ENCODE results near the gene CD300LF.
A peak's percentile ranks its signal among the peaks of the same experiment; 100 is the strongest.

CD300LF gene

GRCh38 chr17:74750327-74751069, 37.8 kb upstream of the CD300LF start:
- no peak for DNase-seq (ENCODE audit: insufficient read length, low spot score)
- no peak for TF ChIP-seq CTCF (IDR thresholded peaks at IDR 0.05; ENCODE audit: insufficient read depth, missing control alignments)
- no peak for FAIRE-seq

DNA sequence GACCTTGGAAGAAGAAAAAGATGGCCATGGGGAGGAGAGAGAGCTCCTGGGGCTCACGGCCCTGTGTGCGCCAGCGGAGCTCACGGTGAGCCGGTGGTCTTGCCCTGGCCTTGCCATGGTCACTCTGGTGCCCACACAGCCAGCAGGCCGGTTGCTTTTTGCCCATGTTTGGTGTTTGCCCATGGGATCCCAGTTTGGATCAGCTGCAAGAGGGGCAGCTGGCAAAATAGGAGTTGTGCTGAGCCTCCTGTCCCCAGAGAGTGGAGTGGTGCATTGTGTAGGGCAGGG, 37.3 kb upstream of the CD300LF start:
- no peak for TF ChIP-seq CTCF (IDR thresholded peaks at IDR 0.05; ENCODE audit: insufficient read depth, missing control alignments)
- no peak for DNase-seq (ENCODE audit: insufficient read length, low spot score)
- FAIRE-seq = no peak

DNA sequence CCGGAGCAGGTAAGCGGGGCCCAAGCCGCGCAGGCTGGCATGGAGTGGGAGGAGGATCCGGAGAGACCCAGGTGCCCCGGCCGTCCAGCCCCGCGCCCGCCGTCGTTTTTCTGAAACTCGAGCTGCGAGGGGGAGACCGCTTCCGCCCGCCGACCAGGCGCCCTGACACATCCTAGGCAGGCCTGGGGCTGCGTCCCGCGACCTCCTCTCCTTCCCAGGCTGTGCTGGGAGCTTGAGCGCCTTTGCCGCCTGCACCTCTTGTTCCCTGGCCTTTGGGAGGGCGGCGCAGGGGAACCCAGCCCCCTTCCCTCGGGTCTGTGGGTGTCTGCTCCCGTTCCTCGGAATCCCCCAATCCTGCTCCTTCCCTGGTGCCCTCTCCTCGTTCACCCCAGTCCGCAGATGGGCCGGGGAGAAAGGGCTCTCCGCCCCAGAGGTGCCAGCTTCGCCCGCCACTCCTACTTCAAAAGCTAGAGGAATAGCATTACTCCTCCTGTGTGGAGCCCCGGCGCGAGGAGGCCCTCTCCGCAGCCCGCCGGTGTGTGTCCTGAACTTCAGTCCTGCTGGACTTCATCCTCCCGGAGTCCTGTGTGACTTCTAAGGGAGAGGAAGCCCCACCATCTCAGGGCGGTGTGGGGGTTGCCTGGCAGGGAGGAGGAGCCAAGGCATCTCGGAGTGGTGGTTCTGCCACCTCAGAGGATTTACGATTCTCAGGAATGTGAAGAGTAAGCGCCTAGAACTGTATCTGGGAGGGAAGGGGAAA, 36.7 kb upstream of the CD300LF start:
- DNase-seq (ENCODE audit: insufficient read length, low spot score) = no peak
- no peak for TF ChIP-seq CTCF (IDR thresholded peaks at IDR 0.05; ENCODE audit: insufficient read depth, missing control alignments)
- FAIRE-seq = no peak

GRCh38 chr17:74748529-74749278, 36.0 kb upstream of the CD300LF start, which contains the start of gene NHERF1:
TSS of gene NHERF1 (plus strand) at chr17:74748628. CDS start at chr17:74748847, 219 bp downstream.
- DNase-seq (ENCODE audit: insufficient read length, low spot score) = peak; percentile 95
- no peak for TF ChIP-seq CTCF (IDR thresholded peaks at IDR 0.05; ENCODE audit: insufficient read depth, missing control alignments)
- no peak for FAIRE-seq

DNA sequence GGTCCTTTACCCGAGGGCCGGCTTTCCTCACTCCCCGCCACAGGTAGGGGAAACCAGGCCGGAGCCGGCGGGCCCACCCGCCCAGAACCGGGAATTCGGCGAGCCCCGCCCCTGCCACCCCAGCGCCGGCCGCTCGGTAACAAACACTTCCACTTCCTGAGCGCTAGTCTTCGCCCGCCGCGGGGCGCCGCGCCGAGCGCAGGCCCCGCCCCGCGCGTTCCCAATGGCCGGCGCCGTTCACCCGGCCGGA, 35.5 kb upstream of the CD300LF start:
- FAIRE-seq (no peak), DNase-seq (ENCODE audit: insufficient read length, low spot score) (no peak)
- TF ChIP-seq CTCF (IDR thresholded peaks at IDR 0.05; ENCODE audit: insufficient read depth, missing control alignments) = no peak

GRCh38 chr17:74746922-74747321, 34.2 kb upstream of the CD300LF start:
- DNase-seq (ENCODE audit: insufficient read length, low spot score) (no peak), FAIRE-seq (no peak)
- TF ChIP-seq CTCF (IDR thresholded peaks at IDR 0.05; ENCODE audit: insufficient read depth, missing control alignments) = no peak

- FAIRE-seq (no peak), DNase-seq (ENCODE audit: insufficient read length, low spot score) (no peak)
- TF ChIP-seq CTCF (IDR thresholded peaks at IDR 0.05; ENCODE audit: insufficient read depth, missing control alignments) = no peak
Observed at GRCh38 chr17:74746376-74746775, 33.7 kb upstream of the CD300LF start.

Measured in D721Med (cell line).